ENCODE results near the gene IFITM5.

GRCh38 chr11:313304-313786 lies 14.0 kb upstream of the IFITM5 start:
- TF ChIP-seq CTCF (IDR thresholded peaks at IDR 0.05): no peak
- TF ChIP-seq EZH2 (IDR thresholded peaks at IDR 0.05; ENCODE audit: borderline replicate concordance, insufficient read depth, low read depth, low read length, poor library complexity, severe bottlenecking): no peak
